ENCODE results near the gene CARD9.
A peak's percentile ranks its signal among the peaks of the same experiment; 100 is the strongest.
"Not testable (repeated sequence)": the region's sequence is repeated elsewhere in the genome, so short reads cannot be mapped to it uniquely, and the experiment has no call there.

Gene CARD9

GRCh38 chr9:136410500-136411287 is 37.2 kb upstream of the CARD9 start, which contains the start of the genes ENTR1 and PMPCA:
TSS of gene ENTR1 (minus strand) at chr9:136410614. CDS start at chr9:136410397, 217 bp downstream.
TSS of gene PMPCA (plus strand) at chr9:136410658. CDS start at chr9:136410669, 11 bp downstream.
- Histone ChIP-seq H3K9me3 (ENCODE audit: control insufficient read depth in 5 of 5, low read length in 5 of 5) (no peaks in the 10 kb centered on the region), H3K27me3 (ENCODE audit: control insufficient read depth in 5 of 5, insufficient read depth in 4 of 5, low read length in 5 of 5) (no peaks in the 10 kb centered on the region)

GRCh38 chr9:136409557-136410455 is 36.3 kb upstream of the CARD9 start:
- peaks cover 7 to 32% (median 25%) of the 10 kb centered on the region in 5 donors for H3K4me1 ChIP-seq (ENCODE audit: control insufficient read depth in 5 of 5, insufficient read depth in 5 of 5, low read length in 5 of 5)
- peak overlapping the region; percentile 59 to 96 (median 77) for H3K4me3 ChIP-seq (ENCODE audit: low read depth in 1 of 5, low read length in 5 of 5)
- H3K36me3 ChIP-seq (ENCODE audit: control insufficient read depth in 5 of 5, insufficient read depth in 5 of 5, low read length in 5 of 5), result peaks cover 0 to 51% (median 44%) of the 10 kb centered on the region in 5 donors
- no peaks in the 10 kb centered on the region for H3K27me3 ChIP-seq (ENCODE audit: control insufficient read depth in 5 of 5, insufficient read depth in 4 of 5, low read length in 5 of 5)
- H3K27ac ChIP-seq (ENCODE audit: low read depth, low read length), result peak overlapping the region; percentile 57
- H3K9ac ChIP-seq (ENCODE audit: low read length in 5 of 5), result peak overlapping the region in 4 of 5 donors; percentile 74 to 85 (median 82)
- no peaks in the 10 kb centered on the region for H3K9me3 ChIP-seq (ENCODE audit: control insufficient read depth in 5 of 5, low read length in 5 of 5)

More at GRCh38 chr9:136410500-136411287, 37.2 kb upstream of the CARD9 start, which contains the start of the genes ENTR1 and PMPCA:
- Histone ChIP-seq H3K27ac (ENCODE audit: low read depth, low read length) (peak within 1 kb of the TSS; percentile 81), H3K36me3 (ENCODE audit: control insufficient read depth in 5 of 5, insufficient read depth in 5 of 5, low read length in 5 of 5) (peaks cover 0 to 50% (median 45%) of the 10 kb centered on the region in 5 donors), H3K9ac (ENCODE audit: low read length in 5 of 5) (peak within 1 kb of the TSS; percentile 22 to 98 (median 95)), H3K4me3 (ENCODE audit: low read depth in 1 of 5, low read length in 5 of 5) (peak within 1 kb of the TSS; percentile 74 to 96 (median 91)), H3K4me1 (ENCODE audit: control insufficient read depth in 5 of 5, insufficient read depth in 5 of 5, low read length in 5 of 5) (peaks cover 7 to 32% (median 25%) of the 10 kb centered on the region in 5 donors)

- Histone ChIP-seq H3K27me3 (ENCODE audit: control insufficient read depth in 5 of 5, insufficient read depth in 4 of 5, low read length in 5 of 5) (no peaks in the 10 kb centered on the region), H3K27ac (ENCODE audit: low read depth, low read length) (no peak overlapping the region), H3K9ac (ENCODE audit: low read length in 5 of 5) (no peak overlapping the region), H3K36me3 (ENCODE audit: control insufficient read depth in 5 of 5, insufficient read depth in 5 of 5, low read length in 5 of 5) (peaks cover 0 to 47% (median 41%) of the 10 kb centered on the region in 5 donors), H3K4me3 (ENCODE audit: low read depth in 1 of 5, low read length in 5 of 5) (no peak overlapping the region), H3K4me1 (ENCODE audit: control insufficient read depth in 5 of 5, insufficient read depth in 5 of 5, low read length in 5 of 5) (peaks cover 7 to 32% (median 23%) of the 10 kb centered on the region in 5 donors), H3K9me3 (ENCODE audit: control insufficient read depth in 5 of 5, low read length in 5 of 5) (no peaks in the 10 kb centered on the region)
Observed at GRCh38 chr9:136407911-136408310, 34.4 kb upstream of the CARD9 start.

GRCh38 chr9:136407061-136407460 is 33.6 kb upstream of the CARD9 start:
- H3K9ac ChIP-seq (ENCODE audit: low read length in 5 of 5); H3K27me3 ChIP-seq (ENCODE audit: control insufficient read depth in 5 of 5, insufficient read depth in 4 of 5, low read length in 5 of 5); H3K27ac ChIP-seq (ENCODE audit: low read depth, low read length); H3K4me3 ChIP-seq (ENCODE audit: low read depth in 1 of 5, low read length in 5 of 5); H3K9me3 ChIP-seq (ENCODE audit: control insufficient read depth in 5 of 5, low read length in 5 of 5): not testable (repeated sequence)
- Histone ChIP-seq H3K36me3 (ENCODE audit: control insufficient read depth in 5 of 5, insufficient read depth in 5 of 5, low read length in 5 of 5) (peaks cover 0 to 48% (median 42%) of the 10 kb centered on the region in 5 donors), H3K4me1 (ENCODE audit: control insufficient read depth in 5 of 5, insufficient read depth in 5 of 5, low read length in 5 of 5) (peaks cover 7 to 31% (median 23%) of the 10 kb centered on the region in 5 donors)

GRCh38 chr9:136405904-136406303 is 32.4 kb upstream of the CARD9 start:
- H3K36me3 ChIP-seq (ENCODE audit: control insufficient read depth in 5 of 5, insufficient read depth in 5 of 5, low read length in 5 of 5), result peaks cover 0 to 52% (median 43%) of the 10 kb centered on the region in 5 donors
- H3K27me3 ChIP-seq (ENCODE audit: control insufficient read depth in 5 of 5, insufficient read depth in 4 of 5, low read length in 5 of 5), result not testable (repeated sequence)

GRCh38 chr9:136405481-136405880 is 32.0 kb upstream of the CARD9 start:
- Histone ChIP-seq H3K9ac (ENCODE audit: low read length in 5 of 5) (no peak overlapping the region), H3K4me1 (ENCODE audit: control insufficient read depth in 5 of 5, insufficient read depth in 5 of 5, low read length in 5 of 5) (peaks cover 0 to 19% (median 12%) of the 10 kb centered on the region in 5 donors), H3K27ac (ENCODE audit: low read depth, low read length) (no peak overlapping the region), H3K36me3 (ENCODE audit: control insufficient read depth in 5 of 5, insufficient read depth in 5 of 5, low read length in 5 of 5) (peaks cover 0 to 52% (median 43%) of the 10 kb centered on the region in 5 donors), H3K9me3 (ENCODE audit: control insufficient read depth in 5 of 5, low read length in 5 of 5) (no peaks in the 10 kb centered on the region), H3K4me3 (ENCODE audit: low read depth in 1 of 5, low read length in 5 of 5) (no peak overlapping the region), H3K27me3 (ENCODE audit: control insufficient read depth in 5 of 5, insufficient read depth in 4 of 5, low read length in 5 of 5) (no peaks in the 10 kb centered on the region)

More at GRCh38 chr9:136405904-136406303, 32.4 kb upstream of the CARD9 start:
- not testable (repeated sequence) for H3K9me3 ChIP-seq (ENCODE audit: control insufficient read depth in 5 of 5, low read length in 5 of 5); H3K9ac ChIP-seq (ENCODE audit: low read length in 5 of 5); H3K4me3 ChIP-seq (ENCODE audit: low read depth in 1 of 5, low read length in 5 of 5); H3K27ac ChIP-seq (ENCODE audit: low read depth, low read length)
- H3K4me1 ChIP-seq (ENCODE audit: control insufficient read depth in 5 of 5, insufficient read depth in 5 of 5, low read length in 5 of 5), result peaks cover 0 to 19% (median 13%) of the 10 kb centered on the region in 5 donors

- H3K9ac ChIP-seq (ENCODE audit: low read length in 5 of 5), result no peak overlapping the region
- peaks cover 0 to 21% (median 12%) of the 10 kb centered on the region in 5 donors for H3K4me1 ChIP-seq (ENCODE audit: control insufficient read depth in 5 of 5, insufficient read depth in 5 of 5, low read length in 5 of 5)
- H3K4me3 ChIP-seq (ENCODE audit: low read depth in 1 of 5, low read length in 5 of 5), result no peak overlapping the region
- no peaks in the 10 kb centered on the region for H3K9me3 ChIP-seq (ENCODE audit: control insufficient read depth in 5 of 5, low read length in 5 of 5)
- peaks cover 0 to 52% (median 43%) of the 10 kb centered on the region in 5 donors for H3K36me3 ChIP-seq (ENCODE audit: control insufficient read depth in 5 of 5, insufficient read depth in 5 of 5, low read length in 5 of 5)
- no peak overlapping the region for H3K27ac ChIP-seq (ENCODE audit: low read depth, low read length)
- H3K27me3 ChIP-seq (ENCODE audit: control insufficient read depth in 5 of 5, insufficient read depth in 4 of 5, low read length in 5 of 5), result no peaks in the 10 kb centered on the region
Observed at GRCh38 chr9:136404801-136405136, 31.3 kb upstream of the CARD9 start.

- Histone ChIP-seq H3K4me3 (ENCODE audit: low read depth in 1 of 5, low read length in 5 of 5) (no peak overlapping the region), H3K9me3 (ENCODE audit: control insufficient read depth in 5 of 5, low read length in 5 of 5) (no peaks in the 10 kb centered on the region), H3K27me3 (ENCODE audit: control insufficient read depth in 5 of 5, insufficient read depth in 4 of 5, low read length in 5 of 5) (no peaks in the 10 kb centered on the region), H3K9ac (ENCODE audit: low read length in 5 of 5) (no peak overlapping the region), H3K27ac (ENCODE audit: low read depth, low read length) (no peak overlapping the region), H3K36me3 (ENCODE audit: control insufficient read depth in 5 of 5, insufficient read depth in 5 of 5, low read length in 5 of 5) (peaks cover 0 to 52% (median 43%) of the 10 kb centered on the region in 5 donors), H3K4me1 (ENCODE audit: control insufficient read depth in 5 of 5, insufficient read depth in 5 of 5, low read length in 5 of 5) (peaks cover 2 to 21% (median 12%) of the 10 kb centered on the region in 5 donors)
Observed at GRCh38 chr9:136403915-136404800, 30.7 kb upstream of the CARD9 start.

GRCh38 chr9:136403538-136403914 is 30.1 kb upstream of the CARD9 start:
- Histone ChIP-seq H3K9me3 (ENCODE audit: control insufficient read depth in 5 of 5, low read length in 5 of 5) (no peaks in the 10 kb centered on the region), H3K27ac (ENCODE audit: low read depth, low read length) (no peak overlapping the region), H3K27me3 (ENCODE audit: control insufficient read depth in 5 of 5, insufficient read depth in 4 of 5, low read length in 5 of 5) (no peaks in the 10 kb centered on the region), H3K4me1 (ENCODE audit: control insufficient read depth in 5 of 5, insufficient read depth in 5 of 5, low read length in 5 of 5) (peaks cover 5 to 22% (median 18%) of the 10 kb centered on the region in 5 donors), H3K9ac (ENCODE audit: low read length in 5 of 5) (no peak overlapping the region), H3K4me3 (ENCODE audit: low read depth in 1 of 5, low read length in 5 of 5) (no peak overlapping the region), H3K36me3 (ENCODE audit: control insufficient read depth in 5 of 5, insufficient read depth in 5 of 5, low read length in 5 of 5) (peaks cover 0 to 52% (median 43%) of the 10 kb centered on the region in 5 donors)

Measured in subcutaneous abdominal adipose tissue (tissue), 5 donors.